Measurements from ENCODE around the gene PDHX. TPM values are rescaled to one million over a fixed set of nuclear protein-coding genes. Genes with fewer than 3 reads are reported as not detected.

PDHX gene
- polyA plus RNA-seq, 3 donors = 14.3 to 35.1 (median 20.8) TPM

DNA sequence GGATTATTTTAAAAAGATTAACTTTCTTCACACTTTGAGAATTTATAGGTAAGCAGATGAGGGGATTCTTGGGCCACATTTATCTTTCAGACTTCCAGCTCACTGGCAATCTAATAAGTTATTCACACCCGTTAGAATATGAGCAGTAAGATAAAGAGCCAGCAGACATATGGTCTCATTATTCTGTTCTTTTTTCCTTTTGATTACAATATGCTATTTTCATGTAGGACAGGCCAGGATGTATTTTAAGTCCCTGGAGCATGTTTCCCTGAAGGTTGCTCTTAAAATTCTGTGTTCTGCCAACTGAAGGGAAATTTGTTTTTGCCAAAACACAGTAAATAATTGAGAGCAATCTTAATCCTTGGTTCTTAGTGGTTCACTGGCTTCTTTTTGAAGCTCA, 22.2 kb downstream of the PDHX start:
- H3K27ac ChIP-seq (ENCODE audit: low read depth, low read length) = no peak overlapping the region
- WGBS, 3 donors = 39 to 69% (median 54%) methylated on average over 1 of the region's 1 CpG

GRCh38 chr11:34940026-34940677, 23.7 kb downstream of the PDHX start:
- 70 to 78% (median 78%) methylated on average over 4 of the region's 4 CpGs for WGBS, 3 donors
- no peak overlapping the region for H3K27ac ChIP-seq (ENCODE audit: low read depth, low read length)

DNA sequence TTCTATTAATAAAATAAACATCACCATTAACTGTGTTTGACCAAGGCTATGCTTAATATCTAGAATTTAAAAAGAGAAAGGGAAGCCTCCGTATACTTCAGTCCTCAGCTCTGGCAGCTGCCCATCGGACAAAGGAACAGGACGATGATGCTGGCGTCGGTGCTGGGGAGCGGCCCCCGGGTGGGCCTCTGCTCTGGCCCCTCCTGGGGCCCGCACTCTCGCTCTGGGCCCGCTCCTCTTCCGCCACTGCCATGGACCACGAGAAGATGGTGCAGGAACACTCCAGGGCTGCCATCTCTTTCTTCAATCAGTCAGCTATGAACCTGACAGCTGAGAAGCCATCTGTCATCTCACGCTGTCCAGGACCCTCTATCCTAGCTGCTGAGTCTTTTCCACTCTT, 25.3 kb downstream of the PDHX start:
- WGBS, 3 donors = 95 to 99% (median 96%) methylated on average over 13 of the region's 13 CpGs
- H3K27ac ChIP-seq (ENCODE audit: low read depth, low read length) = no peak overlapping the region

GRCh38 chr11:34944692-34945091, 28.3 kb downstream of the PDHX start:
- H3K27ac ChIP-seq (ENCODE audit: low read depth, low read length) = no peak overlapping the region
- WGBS, 3 donors = 95 to 100% (median 98%) methylated on average over 1 of the region's 1 CpG

DNA sequence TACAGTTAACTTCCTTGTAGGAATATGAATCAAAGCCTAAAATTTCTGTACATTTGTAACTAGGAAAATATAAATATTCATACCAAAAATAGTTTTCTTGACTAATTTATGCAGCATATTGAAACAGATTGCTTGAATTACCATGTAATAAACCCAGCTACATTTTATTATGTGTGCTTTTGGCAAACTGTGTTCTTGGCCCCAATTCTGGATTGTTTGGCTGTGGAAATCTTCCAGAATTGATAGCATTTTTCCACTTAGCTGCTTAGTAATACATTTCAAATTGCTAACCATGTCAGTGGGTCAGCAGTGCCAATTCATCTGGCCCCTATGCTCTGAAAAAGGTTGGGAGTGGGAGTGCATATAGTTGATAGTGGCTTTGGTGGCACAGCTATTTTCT, 32.3 kb downstream of the PDHX start:
- H3K27ac ChIP-seq (ENCODE audit: low read depth, low read length) = no peak overlapping the region

- 90 to 92% (median 91%) methylated on average over 1 of the region's 1 CpG for WGBS, 3 donors
- H3K27ac ChIP-seq (ENCODE audit: low read depth, low read length) = no peak overlapping the region
Measured at GRCh38 chr11:34953955-34954354, 37.5 kb downstream of the PDHX start.

DNA sequence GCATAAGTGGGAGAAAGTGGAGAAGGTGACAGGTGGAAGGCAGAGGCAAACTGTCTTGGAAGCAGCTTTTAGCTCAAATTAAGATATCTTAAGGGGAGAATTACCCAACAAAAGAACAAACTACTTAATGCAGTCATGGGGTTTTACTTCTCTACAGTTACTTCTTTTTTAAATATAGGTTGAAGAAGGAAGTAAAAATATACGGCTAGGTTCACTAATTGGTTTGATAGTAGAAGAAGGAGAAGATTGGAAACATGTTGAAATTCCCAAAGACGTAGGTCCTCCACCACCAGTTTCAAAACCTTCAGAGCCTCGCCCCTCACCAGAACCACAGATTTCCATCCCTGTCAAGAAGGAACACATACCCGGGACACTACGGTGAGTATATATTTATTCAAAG, 40.8 kb downstream of the PDHX start:
- no peak overlapping the region for H3K27ac ChIP-seq (ENCODE audit: low read depth, low read length)
- WGBS, 3 donors = 66 to 90% (median 77%) methylated on average over 5 of the region's 5 CpGs

DNA sequence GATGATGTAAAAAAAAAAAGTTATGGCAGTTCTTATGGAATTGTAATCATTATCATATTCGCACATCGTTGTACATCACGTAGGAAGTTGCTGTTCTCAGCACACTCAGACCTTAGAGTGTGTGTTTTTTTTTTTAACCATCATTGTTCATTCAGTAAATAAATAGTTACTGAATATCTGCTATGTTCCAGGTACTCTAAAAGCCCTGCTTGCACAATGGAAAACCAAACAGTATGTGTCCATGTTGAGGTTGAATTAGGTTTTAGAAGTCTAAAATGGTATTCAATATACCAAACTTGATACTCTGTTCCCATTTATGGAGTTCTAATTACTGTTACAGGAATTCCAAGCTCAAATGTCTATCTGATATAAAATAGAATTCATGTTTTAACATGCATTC, 41.2 kb downstream of the PDHX start:
- WGBS, 3 donors = 94 to 98% (median 95%) methylated on average over 3 of the region's 3 CpGs
- no peak overlapping the region for H3K27ac ChIP-seq (ENCODE audit: low read depth, low read length)

GRCh38 chr11:34959770-34960169, 43.4 kb downstream of the PDHX start:
- 92 to 95% (median 94%) methylated on average over 1 of the region's 1 CpG for WGBS, 3 donors
- H3K27ac ChIP-seq (ENCODE audit: low read depth, low read length) = no peak overlapping the region

DNA sequence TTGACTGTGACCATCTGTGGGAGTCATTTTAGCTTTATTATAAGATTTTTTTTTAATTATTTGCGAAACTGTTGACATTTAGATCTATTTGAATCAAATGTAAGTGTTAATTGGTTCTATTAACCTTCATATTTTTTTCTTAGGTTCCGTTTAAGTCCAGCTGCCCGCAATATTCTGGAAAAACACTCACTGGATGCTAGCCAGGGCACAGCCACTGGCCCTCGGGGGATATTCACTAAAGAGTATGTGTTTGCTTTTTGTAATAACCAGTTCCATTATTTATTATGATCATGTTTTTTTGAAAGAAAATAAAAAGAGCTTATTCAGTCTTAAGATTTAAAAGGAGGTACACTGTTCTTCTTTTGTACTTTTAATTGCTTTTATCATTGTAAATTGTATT, 43.9 kb downstream of the PDHX start:
- no peak overlapping the region for H3K27ac ChIP-seq (ENCODE audit: low read depth, low read length)
- WGBS, 3 donors = 51 to 59% (median 55%) methylated on average over 4 of the region's 4 CpGs

DNA sequence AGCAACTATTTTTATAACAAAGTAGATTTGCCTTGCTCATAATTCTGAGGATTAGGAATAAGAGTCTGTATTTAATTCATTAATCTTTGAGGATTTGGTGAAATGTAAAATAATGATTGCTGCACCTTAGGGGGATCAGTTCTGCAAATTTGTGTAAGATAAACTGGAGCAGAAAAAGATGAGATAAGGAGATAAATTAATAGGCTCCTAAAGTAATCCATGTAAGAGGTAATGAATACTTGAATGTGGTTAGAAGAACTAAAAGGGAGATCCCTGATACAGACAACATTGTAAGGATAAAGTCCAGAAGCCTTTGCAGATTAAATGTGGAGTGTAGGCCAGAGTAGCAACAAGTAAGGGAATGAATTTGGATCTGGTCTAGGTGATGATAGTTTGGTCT, 45.6 kb downstream of the PDHX start:
- H3K27ac ChIP-seq (ENCODE audit: low read depth, low read length) = no peak overlapping the region

- 94 to 97% (median 96%) methylated on average over 5 of the region's 5 CpGs for WGBS, 3 donors
- no peak overlapping the region for H3K27ac ChIP-seq (ENCODE audit: low read depth, low read length)
Measured at GRCh38 chr11:34963351-34963750, 46.9 kb downstream of the PDHX start.

DNA sequence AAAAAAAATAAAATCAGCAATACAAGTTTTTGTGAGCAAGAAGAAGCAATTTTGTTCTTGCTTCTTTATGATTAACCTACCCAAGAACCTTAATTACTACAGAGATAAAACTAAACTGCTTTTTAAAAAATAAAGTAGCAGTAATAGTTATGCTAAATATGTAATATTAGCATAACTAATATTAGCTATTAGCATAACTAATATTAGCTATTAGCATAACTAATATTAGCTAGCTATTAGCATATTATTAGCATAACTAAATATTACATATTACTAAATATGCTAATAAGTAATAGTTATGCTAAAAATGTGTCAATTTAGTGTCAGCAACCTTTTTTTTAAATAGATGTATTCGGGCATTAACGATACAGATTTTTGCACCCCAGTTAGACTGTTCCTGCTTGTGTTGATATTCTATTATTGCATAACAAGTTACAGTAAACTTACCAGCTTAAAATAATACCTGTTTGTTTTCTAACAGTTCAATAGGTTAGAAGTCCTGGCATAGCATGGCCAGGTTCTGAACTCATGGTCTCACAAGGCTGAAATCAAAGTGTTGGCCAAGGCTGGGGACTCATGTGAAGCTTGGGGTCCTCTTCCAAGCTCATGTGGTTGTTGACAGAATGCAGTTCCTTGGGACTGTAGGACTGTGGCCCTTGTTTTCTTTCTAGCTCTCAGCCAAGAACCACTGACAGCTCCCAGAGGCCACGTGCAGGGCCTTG, 48.4 kb downstream of the PDHX start:
- H3K27ac ChIP-seq (ENCODE audit: low read depth, low read length) = no peak overlapping the region
- 62 to 80% (median 63%) methylated on average over 3 of the region's 3 CpGs for WGBS, 3 donors

- no peak overlapping the region for H3K27ac ChIP-seq (ENCODE audit: low read depth, low read length)
- WGBS, 3 donors = 95 to 99% (median 98%) methylated on average over 4 of the region's 4 CpGs
Measured at GRCh38 chr11:34968862-34969261, 52.4 kb downstream of the PDHX start.

- H3K27ac ChIP-seq (ENCODE audit: low read depth, low read length) = no peak overlapping the region
- 38 to 89% (median 80%) methylated on average over 3 of the region's 3 CpGs for WGBS, 3 donors
Measured at GRCh38 chr11:34970033-34970432, 53.6 kb downstream of the PDHX start.

- no peak overlapping the region for H3K27ac ChIP-seq (ENCODE audit: low read depth, low read length)
Measured at GRCh38 chr11:34970480-34970879, 54.1 kb downstream of the PDHX start.

GRCh38 chr11:34971928-34972327, 55.5 kb downstream of the PDHX start:
- 90 to 97% (median 95%) methylated on average over 1 of the region's 1 CpG for WGBS, 3 donors
- H3K27ac ChIP-seq (ENCODE audit: low read depth, low read length) = no peak overlapping the region

GRCh38 chr11:34972366-34972765, 55.9 kb downstream of the PDHX start:
- no peak overlapping the region for H3K27ac ChIP-seq (ENCODE audit: low read depth, low read length)
- WGBS, 3 donors = 98 to 99% (median 98%) methylated on average over 8 of the region's 8 CpGs

DNA sequence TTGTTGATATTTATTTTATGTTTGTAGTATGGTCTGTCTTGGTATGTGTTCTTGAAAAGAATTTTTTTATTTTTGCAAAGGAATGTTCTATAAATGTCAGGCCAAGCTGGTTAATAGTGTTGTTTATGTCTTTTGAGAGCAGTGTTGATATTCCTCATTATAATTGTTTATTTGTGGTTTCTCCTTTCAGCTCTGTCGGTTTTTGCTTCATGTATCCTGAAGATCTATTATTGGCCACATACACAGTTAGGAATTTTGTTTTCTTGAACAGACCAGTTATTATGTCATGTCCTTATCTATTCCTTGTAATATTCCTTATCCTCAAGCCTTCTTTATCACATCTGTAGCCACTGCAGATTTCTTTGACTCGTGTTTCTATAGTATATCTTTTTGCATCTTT, 56.5 kb downstream of the PDHX start:
- no peak overlapping the region for H3K27ac ChIP-seq (ENCODE audit: low read depth, low read length)
- 66 to 92% (median 87%) methylated on average over 2 of the region's 2 CpGs for WGBS, 3 donors

DNA sequence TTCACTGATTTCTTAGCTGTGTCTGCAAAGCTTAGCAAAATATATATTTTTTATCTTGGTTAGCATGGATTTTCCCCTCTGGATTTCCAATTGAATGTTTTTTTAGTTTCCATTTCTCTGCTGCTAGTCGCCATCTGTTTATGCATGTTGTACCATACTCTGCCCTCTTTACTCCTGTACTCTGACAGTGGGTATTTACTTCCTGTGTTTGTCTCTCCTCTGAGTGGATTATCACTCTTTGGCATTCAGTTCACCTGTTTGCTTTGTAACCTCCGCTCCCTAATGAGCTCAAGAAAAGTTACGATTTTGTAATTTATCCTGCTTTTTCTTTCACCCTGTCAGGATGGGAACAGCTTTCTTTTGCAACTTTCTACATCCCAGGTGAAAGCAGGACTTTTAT, 59.1 kb downstream of the PDHX start:
- H3K27ac ChIP-seq (ENCODE audit: low read depth, low read length) = no peak overlapping the region
- WGBS, 3 donors = 43 to 84% (median 82%) methylated on average over 3 of the region's 3 CpGs
